DOHH2 (cell line): ENCODE measurements around the gene EDEM3.

Experiments
- CTCF ChIP-seq: fragments of 200-600 bp; sonication (generic); IDR thresholded peaks from one replicate; pipeline ENCODE4 v1.5.1; 2014; ENCODE audit warnings: antibody characterized with exemption, mild to moderate bottlenecking, low read depth, low read length; ENCODE audit not compliant: poor library complexity, severe bottlenecking
- EZH2phosphoT487 ChIP-seq: fragments of 200-600 bp; sonication (generic); IDR thresholded peaks from 2 replicates; pipeline ENCODE4 v1.6.1; 2017; ENCODE audit warnings: borderline replicate concordance, mild to moderate bottlenecking, antibody characterized with exemption, low read length, moderate library complexity, mixed read lengths

- TF ChIP-seq CTCF, result no peak
- TF ChIP-seq EZH2phosphoT487, result no peak
These were observed 5.0 kb upstream of the EDEM3 start for GRCh38 chr1:184759651-184760050.
